Thyroid gland (tissue), 4 donors: ENCODE data around the gene RHEBL1.

Experiments used
- CTCF ChIP-seq, 6 experiments: fragments of 200-600 bp in 3 of 6; fragments of 450-650 bp in 3 of 6; sonication (generic) in 3 of 6; IDR thresholded peaks; one replicate each; pipeline ENCODE4 v1.5.1; 2016 to 2019; ENCODE audit warnings: antibody characterized with exemption in 6 of 6, mild to moderate bottlenecking in 2 of 6, inconsistent platforms in 1 of 6, moderate library complexity in 1 of 6
- POLR2A ChIP-seq, 2 donors: fragments of 450-650 bp; IDR thresholded peaks; one replicate each; pipeline ENCODE4 v1.6.1; 2017; ENCODE audit warnings: antibody characterized with exemption in 2 of 2, mild to moderate bottlenecking in 2 of 2, moderate library complexity in 1 of 2

- TF ChIP-seq POLR2A (IDR thresholded peaks at IDR 0.05): no peak
- TF ChIP-seq CTCF (IDR thresholded peaks at IDR 0.05): no peak
Measured at GRCh38 chr12:49030714-49031572, 38.8 kb downstream of the RHEBL1 start.
